Colonic mucosa (tissue), 4 donors: Measurements from ENCODE around the gene TAOK1. TPM values are rescaled to one million over a fixed set of nuclear protein-coding genes. Genes with fewer than 3 reads are reported as not detected.
"Not testable (repeated sequence)": the region's sequence is repeated elsewhere in the genome, so short reads cannot be mapped to it uniquely, and the experiment has no call there.

Source experiments
- DNase-seq: peaks from one replicate; pipeline ENCODE4 v3.0.0-alpha.2; 2020
- H3K27ac ChIP-seq: fragments of 200-600 bp; one replicate; pipeline ENCODE4 v1.8.0; 2021
- H3K27me3 ChIP-seq: fragments of 200-600 bp; one replicate; pipeline ENCODE4 v1.8.0; 2021
- H3K36me3 ChIP-seq: fragments of 200-600 bp; one replicate; pipeline ENCODE4 v1.8.0; 2021
- H3K4me1 ChIP-seq: fragments of 200-600 bp; one replicate; pipeline ENCODE4 v1.8.0; 2021; ENCODE audit warnings: mild to moderate bottlenecking
- H3K4me3 ChIP-seq: fragments of 200-600 bp; one replicate; pipeline ENCODE4 v1.8.0; 2021
- H3K9ac ChIP-seq, 2 donors: one replicate each; pipeline ENCODE4 v1.7.0; 2013; ENCODE audit warnings: control low read depth in 2 of 2, low read depth in 2 of 2, low read length in 2 of 2
- H3K9me3 ChIP-seq: fragments of 200-600 bp; one replicate; pipeline ENCODE4 v1.8.0; 2021
- intact Hi-C: fragments of 100-400 bp; cut with DNase I; formaldehyde crosslinking; loops from one replicate; pipeline ENCODE4 v1.14.1; 2022
- total RNA-seq, 2 donors: library from RNA; stranded (reverse); fragmentation: NEBNext Ultra II Directional in 1 of 2; extraction: Animal tissue kit (Norgen Biotek cat#: 25700) in 1 of 2; gene quantifications; one replicate each; pipeline ENCODE4 v1.2.1, GENCODE V29; 2021
- TF ChIP-seq, protein P1 (sequence below): fragments of 200-600 bp; IDR thresholded peaks from one replicate; pipeline ENCODE4 v1.8.0; 2022; ENCODE audit warnings: antibody characterized with exemption, mild to moderate bottlenecking
- donor health status: healthy.
- donor health status: DM: no; HTN: no; CAD: no.
- donor health status: DM: no; HTN: no; CAD: no.

The TAOK1 gene
- total RNA-seq, 2 donors from 2014 or later, result 42.1 to 57.1 TPM

DNA sequence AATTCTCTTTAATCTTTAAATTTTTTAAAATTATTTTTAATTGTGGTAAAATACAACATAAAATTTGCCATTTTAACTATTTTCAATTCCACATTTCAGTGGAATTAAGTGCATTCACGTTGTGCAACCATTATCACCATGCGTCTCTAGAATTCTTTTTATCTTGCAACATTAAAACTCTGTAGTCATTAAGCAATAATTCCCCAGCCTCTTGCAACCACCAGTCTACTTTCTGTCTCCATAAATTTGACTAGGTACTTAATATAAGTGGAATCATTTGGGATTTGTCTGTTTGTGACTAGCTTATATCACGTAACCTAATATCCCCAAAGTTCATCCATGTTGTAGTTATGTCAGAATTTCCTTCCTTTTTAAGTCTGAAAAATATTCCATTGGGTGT is 79.1 kb downstream of the TAOK1 start:
- H3K27me3 ChIP-seq, result no peaks in the 10 kb centered on the region
- no peak overlapping the region for H3K4me3 ChIP-seq
- DNase-seq, result no peak
- intact Hi-C loops, result no loop called here
- H3K36me3 ChIP-seq, result no peaks in the 10 kb centered on the region
- H3K9me3 ChIP-seq, result no peaks in the 10 kb centered on the region
- no peak overlapping the region for H3K9ac ChIP-seq
- H3K27ac ChIP-seq, result no peak overlapping the region
- TF ChIP-seq, protein P1, sequence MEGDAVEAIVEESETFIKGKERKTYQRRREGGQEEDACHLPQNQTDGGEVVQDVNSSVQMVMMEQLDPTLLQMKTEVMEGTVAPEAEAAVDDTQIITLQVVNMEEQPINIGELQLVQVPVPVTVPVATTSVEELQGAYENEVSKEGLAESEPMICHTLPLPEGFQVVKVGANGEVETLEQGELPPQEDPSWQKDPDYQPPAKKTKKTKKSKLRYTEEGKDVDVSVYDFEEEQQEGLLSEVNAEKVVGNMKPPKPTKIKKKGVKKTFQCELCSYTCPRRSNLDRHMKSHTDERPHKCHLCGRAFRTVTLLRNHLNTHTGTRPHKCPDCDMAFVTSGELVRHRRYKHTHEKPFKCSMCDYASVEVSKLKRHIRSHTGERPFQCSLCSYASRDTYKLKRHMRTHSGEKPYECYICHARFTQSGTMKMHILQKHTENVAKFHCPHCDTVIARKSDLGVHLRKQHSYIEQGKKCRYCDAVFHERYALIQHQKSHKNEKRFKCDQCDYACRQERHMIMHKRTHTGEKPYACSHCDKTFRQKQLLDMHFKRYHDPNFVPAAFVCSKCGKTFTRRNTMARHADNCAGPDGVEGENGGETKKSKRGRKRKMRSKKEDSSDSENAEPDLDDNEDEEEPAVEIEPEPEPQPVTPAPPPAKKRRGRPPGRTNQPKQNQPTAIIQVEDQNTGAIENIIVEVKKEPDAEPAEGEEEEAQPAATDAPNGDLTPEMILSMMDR, result no peak
- no peaks in the 10 kb centered on the region for H3K4me1 ChIP-seq

DNA sequence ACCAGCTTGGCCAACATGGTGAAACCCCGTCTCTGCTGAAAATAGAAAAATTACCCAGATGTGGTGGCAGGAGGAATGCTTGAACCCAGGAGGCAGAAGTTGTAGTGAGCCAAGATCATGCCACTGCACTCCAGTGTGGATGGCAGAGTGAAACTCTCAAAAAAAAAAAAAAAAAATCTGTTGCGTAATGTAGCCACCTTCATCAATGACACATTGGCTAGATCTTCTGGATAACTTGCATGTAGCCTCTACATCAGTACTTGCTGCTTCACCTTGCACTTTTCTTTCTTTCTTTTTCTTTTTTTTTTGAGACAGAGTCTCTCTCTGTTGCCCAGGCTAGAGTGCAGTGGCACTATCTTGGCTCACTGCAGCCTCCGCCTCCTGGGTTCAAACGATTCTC is 83.3 kb downstream of the TAOK1 start:
- H3K36me3 ChIP-seq, result not testable (repeated sequence)

DNA sequence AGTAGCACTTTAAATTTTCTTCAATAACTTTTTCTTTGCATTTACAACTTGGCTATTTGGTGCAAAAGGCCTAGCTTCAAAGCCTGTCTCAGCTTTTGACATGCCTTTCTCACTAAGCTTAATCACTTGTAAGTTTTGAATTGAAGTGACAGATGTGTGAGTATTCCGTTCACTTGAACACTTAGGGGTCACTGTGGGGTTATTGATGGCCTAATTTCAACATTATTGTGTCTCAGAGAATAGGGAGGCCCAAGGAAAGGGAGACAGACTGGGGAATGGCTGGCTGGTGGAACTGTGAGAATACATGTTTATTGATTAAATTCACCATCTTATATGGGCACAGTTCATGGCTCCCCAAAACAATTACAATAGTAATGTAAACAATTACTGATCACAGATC is 84.1 kb downstream of the TAOK1 start:
- H3K27ac ChIP-seq, result no peak overlapping the region
- no peak overlapping the region for H3K9ac ChIP-seq
- no peaks in the 10 kb centered on the region for H3K36me3 ChIP-seq
- H3K9me3 ChIP-seq, result no peaks in the 10 kb centered on the region
- intact Hi-C loops, result no loop called here
- DNase-seq, result no peak
- no peaks in the 10 kb centered on the region for H3K27me3 ChIP-seq
- no peaks in the 10 kb centered on the region for H3K4me1 ChIP-seq
- H3K4me3 ChIP-seq, result no peak overlapping the region
- TF ChIP-seq, protein P1, result no peak

More for the DNA sequence above, 83.3 kb downstream of the TAOK1 start:
- H3K27me3 ChIP-seq, H3K9ac ChIP-seq, intact Hi-C loops, H3K9me3 ChIP-seq, H3K4me1 ChIP-seq, DNase-seq, H3K27ac ChIP-seq, H3K4me3 ChIP-seq: not testable (repeated sequence)

DNA sequence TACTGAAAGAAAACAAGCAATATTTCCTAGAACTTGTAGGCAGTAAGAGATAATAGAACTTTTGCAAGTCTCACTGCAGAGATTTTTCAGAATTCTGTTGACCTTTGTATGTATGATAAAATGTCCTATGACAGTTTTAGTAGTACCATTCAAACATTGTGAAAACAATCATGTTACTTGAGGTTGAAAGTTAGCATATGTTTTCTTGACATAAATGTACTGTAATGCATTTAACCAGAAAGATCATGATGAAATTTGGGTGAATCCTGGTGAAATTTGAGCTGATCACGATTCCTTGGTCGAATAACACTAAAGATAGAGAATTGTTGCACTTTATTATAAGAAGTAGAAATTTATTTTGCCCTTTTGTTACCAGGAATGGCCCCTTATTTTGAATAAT is 85.7 kb downstream of the TAOK1 start:
- Histone ChIP-seq H3K4me3 (no peak overlapping the region), H3K36me3 (no peaks in the 10 kb centered on the region)

DNA sequence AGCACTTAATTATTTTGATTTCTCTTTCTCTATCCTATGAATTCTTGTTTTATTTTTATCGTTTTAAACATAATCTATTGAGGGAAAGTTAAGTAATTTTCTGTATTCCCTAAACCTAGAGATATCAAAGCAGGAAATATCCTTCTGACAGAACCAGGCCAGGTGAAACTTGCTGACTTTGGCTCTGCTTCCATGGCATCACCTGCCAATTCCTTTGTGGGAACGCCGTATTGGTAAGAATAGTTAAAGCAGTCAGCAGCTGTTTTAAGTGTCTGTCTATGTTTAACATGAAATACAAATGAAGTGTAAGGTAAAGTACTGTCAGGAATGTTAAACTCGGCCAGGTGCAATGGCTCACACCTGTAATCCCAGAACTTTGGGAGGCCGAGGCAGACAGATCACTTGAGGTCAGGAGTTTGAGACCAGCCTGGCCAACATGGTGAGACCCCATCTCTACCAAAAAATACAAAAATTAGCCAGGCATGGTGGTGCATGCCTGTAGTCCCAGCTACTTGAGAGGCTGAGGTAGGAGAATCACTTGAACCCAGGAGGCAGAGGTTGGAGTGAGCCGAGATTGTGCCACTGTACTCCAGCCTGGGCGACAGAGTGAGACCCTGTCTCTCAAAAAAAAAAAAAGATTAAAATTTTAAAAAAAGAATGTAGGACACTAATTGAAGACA is 90.2 kb downstream of the TAOK1 start:
- H3K27ac ChIP-seq, DNase-seq, H3K9ac ChIP-seq, H3K36me3 ChIP-seq, H3K4me3 ChIP-seq, H3K4me1 ChIP-seq, H3K27me3 ChIP-seq, intact Hi-C loops, H3K9me3 ChIP-seq: not testable (repeated sequence)

More for the DNA sequence above, 85.7 kb downstream of the TAOK1 start:
- no peaks in the 10 kb centered on the region for H3K4me1 ChIP-seq
- no peak for DNase-seq
- no peaks in the 10 kb centered on the region for H3K9me3 ChIP-seq
- no peaks in the 10 kb centered on the region for H3K27me3 ChIP-seq
- no peak overlapping the region for H3K9ac ChIP-seq
- TF ChIP-seq, protein P1, result no peak
- no peak overlapping the region for H3K27ac ChIP-seq
- intact Hi-C loops, result no loop called here

DNA sequence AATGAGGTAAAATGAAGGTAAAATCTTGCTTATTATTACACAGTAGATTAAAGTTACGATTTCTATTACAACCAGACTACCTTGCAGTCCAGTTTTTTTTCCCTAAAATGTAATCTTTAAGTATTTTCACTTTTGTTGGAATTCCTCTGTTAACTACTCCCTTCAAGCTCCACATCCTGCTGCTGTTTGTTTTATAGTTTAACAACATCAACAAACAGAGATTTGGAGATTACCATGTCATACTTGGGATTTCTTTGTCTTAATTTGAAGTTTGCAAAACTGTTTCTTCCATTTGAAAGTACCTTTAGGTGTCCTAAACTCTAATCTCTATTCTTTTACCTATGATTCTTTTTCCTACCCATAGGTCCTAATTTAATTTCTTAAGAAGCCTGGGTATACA is 93.3 kb downstream of the TAOK1 start:
- Histone ChIP-seq H3K4me1 (no peaks in the 10 kb centered on the region), H3K36me3 (peaks cover 4% of the 10 kb centered on the region), H3K9me3 (no peaks in the 10 kb centered on the region), H3K27me3 (no peaks in the 10 kb centered on the region), H3K4me3 (no peak overlapping the region), H3K9ac (no peak overlapping the region), H3K27ac (no peak overlapping the region)
- TF ChIP-seq, protein P1, result no peak
- intact Hi-C loops, result no loop called here
- DNase-seq, result no peak
